Measurements from ENCODE around the gene NPHP4.

The NPHP4 gene

GRCh38 chr1:5839881-5840550 is 152.2 kb downstream of the NPHP4 start:
- TF ChIP-seq, protein P1, sequence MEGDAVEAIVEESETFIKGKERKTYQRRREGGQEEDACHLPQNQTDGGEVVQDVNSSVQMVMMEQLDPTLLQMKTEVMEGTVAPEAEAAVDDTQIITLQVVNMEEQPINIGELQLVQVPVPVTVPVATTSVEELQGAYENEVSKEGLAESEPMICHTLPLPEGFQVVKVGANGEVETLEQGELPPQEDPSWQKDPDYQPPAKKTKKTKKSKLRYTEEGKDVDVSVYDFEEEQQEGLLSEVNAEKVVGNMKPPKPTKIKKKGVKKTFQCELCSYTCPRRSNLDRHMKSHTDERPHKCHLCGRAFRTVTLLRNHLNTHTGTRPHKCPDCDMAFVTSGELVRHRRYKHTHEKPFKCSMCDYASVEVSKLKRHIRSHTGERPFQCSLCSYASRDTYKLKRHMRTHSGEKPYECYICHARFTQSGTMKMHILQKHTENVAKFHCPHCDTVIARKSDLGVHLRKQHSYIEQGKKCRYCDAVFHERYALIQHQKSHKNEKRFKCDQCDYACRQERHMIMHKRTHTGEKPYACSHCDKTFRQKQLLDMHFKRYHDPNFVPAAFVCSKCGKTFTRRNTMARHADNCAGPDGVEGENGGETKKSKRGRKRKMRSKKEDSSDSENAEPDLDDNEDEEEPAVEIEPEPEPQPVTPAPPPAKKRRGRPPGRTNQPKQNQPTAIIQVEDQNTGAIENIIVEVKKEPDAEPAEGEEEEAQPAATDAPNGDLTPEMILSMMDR (IDR thresholded peaks at IDR 0.05; ENCODE audit: insufficient read depth, missing control alignments), result no peak
- no peak for FAIRE-seq
- no peak for DNase-seq (ENCODE audit: insufficient read length, low spot score)

DNA sequence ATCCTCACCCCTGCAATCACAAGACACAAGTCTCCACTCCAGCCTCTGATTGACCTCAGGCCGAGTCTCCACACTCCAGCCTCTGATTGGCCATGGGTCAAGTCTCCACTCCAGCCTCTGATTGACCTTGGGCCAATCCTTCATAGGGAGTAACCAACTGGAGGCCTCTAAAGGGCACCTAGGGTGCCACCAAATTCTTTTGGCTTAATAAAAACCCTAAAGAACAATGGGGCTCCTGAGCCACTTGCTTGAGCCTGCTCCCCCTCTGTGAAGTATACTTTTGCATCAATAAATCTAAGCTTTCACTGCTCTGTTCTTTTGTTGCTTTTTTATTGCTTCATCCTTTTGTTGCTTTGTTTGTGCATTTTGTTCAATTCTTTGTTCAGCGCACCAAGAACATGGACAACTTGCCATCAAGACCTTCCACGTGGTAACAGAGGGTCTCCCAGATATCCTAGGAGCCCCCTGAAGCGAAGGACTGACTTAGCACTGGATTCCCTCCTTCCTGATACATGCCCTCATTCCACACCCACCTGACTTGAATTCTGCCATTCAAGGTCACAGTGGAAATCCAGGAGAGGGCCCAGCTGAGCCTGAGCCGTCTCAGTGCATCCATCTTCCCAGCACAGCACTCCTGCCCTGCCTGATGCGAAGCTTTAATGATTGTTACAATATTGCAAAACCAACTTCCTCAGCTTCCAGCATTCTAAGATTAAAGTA is 152.9 kb downstream of the NPHP4 start:
- DNase-seq (ENCODE audit: insufficient read length, low spot score), result no peak
- TF ChIP-seq, protein P1 (IDR thresholded peaks at IDR 0.05; ENCODE audit: insufficient read depth, missing control alignments), result no peak
- FAIRE-seq, result no peak

DNA sequence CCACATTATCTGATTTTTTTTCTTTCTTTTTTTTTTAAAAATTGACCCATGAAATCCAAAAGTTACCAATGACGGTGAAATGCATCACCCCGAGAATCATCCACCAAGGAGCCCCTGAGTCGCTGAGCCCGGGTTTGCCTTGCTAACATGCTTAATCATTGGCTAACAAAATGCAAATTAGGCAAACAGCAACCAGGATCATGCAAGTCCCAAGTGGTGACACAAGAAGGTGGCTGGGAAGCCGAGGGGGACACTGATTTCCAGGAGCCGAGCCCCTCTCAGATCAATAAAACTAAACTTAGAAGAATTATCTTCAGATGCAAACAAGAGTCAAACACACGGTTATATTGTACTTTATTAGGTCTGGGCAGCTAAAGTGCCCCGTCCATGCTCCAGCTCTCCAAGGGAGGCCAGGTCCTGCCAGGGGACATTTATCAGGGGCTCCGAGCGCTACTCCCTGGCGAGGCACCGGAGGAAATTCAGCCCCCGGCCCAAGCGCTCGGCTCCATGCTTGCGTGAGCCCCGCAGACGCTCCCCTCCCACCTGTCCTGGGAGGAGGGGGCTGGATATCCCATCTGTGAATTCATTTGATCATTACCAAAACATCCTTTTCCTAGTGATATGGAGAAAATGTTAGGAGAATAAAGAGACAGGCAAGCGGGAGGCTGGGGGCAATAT is 154.1 kb downstream of the NPHP4 start:
- TF ChIP-seq, protein P1 (IDR thresholded peaks at IDR 0.05; ENCODE audit: insufficient read depth, missing control alignments), result no peak
- DNase-seq (ENCODE audit: insufficient read length, low spot score) (no peak), FAIRE-seq (no peak)

DNA sequence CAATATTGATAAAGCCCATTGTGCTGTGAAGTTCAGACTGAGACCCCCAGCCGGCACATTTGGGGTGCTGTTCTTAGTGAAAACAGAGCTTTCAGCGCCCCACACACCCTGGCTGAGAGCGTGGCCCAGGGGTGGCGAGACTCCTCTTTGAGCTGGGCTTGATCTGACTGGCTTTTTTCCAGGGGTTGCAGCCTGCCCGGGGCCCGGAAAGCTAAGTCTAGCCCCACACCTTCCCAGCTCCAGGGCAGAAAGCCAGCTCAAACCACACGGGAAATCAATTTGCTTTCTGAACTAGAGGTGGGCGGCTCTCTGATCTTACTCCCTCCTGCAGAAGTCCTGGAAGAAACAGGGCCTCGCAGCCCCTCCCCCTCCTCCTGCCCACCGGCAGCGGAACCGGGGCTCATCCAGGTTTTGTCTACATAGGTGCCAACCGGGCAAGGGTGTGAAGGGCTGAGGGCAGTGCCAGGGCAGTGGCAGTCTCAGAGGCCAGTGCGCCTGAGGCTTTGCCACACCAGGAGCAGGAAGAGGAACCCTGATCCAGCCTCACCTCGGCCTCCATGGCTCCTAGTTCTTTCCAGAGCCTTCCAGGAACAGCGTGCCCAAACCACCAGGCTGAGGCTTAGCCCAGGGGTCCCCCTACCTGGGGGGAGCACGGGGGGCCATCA is 155.3 kb downstream of the NPHP4 start:
- DNase-seq (ENCODE audit: insufficient read length, low spot score) (no peak), FAIRE-seq (no peak)
- TF ChIP-seq, protein P1 (IDR thresholded peaks at IDR 0.05; ENCODE audit: insufficient read depth, missing control alignments), result no peak

GRCh38 chr1:5835179-5835562 is 157.1 kb downstream of the NPHP4 start:
- DNase-seq (ENCODE audit: insufficient read length, low spot score), result no peak
- no peak for FAIRE-seq
- TF ChIP-seq, protein P1 (IDR thresholded peaks at IDR 0.05; ENCODE audit: insufficient read depth, missing control alignments), result no peak

GRCh38 chr1:5834477-5835178 is 157.6 kb downstream of the NPHP4 start:
- no peak for FAIRE-seq
- DNase-seq (ENCODE audit: insufficient read length, low spot score), result no peak
- TF ChIP-seq, protein P1 (IDR thresholded peaks at IDR 0.05; ENCODE audit: insufficient read depth, missing control alignments), result no peak

Measured in D721Med (cell line).